Left kidney (tissue), 2 donors: ENCODE measurements around the gene PHC2. TPM values are rescaled to one million over a fixed set of nuclear protein-coding genes. Genes with fewer than 3 reads are reported as not detected.

ENCODE experiments used
- DNase-seq: peaks from one replicate; pipeline ENCODE4 v3.0.0-alpha.2; 2013
- polyA plus RNA-seq: library from polyadenylated mRNA; unstranded; fragments of 120-200 nt; gene quantifications from one replicate; pipeline ENCODE4 v1.2.1, GENCODE V29; 2013; ENCODE audit not compliant: insufficient read length

PHC2 gene
- polyA plus RNA-seq, 1 donor: 103 TPM

DNA sequence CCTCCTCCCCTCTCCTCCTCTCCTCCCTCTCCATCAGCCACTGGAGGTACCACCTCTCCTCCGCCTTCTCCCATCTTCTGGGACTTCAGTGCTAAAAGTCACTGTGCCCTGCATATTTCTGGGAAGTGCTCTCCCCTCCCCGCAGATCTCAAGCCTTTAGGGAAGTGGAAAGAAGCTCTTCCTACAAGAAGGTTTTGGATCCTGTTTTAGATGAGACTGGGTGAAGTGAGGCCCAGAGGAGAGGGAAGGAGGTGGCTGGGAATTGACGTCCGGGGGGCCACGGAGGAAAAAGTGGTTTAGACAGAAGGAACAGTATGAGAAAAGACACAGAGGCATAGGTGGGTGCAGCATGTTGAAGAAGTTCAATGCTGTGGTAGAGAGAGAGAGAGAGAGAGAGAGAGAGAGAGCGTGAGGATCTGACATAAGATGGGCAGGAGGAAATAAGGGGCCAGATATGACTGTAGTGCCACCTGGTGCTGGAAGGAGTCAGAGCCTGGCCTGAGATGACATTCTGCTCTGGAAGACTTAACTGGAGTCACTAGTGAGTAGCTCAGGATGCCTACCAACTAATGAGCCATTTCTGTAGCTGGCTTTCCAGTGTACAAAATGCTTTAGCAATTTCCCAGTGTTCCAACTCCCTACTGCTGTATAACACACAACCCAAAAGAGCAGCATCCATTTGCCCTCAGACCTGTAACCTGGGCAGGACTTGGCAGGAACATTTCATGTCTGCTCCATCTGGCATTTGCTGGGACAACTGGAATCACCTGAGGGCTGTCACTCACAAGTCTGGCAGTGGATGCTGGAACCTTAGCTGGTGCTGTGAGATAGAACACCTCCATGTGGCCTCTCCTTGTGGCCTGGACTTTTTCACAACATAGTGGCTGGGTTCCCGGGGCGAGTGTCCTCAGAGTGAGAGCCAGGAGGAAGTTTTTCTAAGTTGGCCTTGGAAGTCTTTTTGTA is 24.9 kb upstream of the PHC2 start:
- peak; percentile 82 for DNase-seq

DNA sequence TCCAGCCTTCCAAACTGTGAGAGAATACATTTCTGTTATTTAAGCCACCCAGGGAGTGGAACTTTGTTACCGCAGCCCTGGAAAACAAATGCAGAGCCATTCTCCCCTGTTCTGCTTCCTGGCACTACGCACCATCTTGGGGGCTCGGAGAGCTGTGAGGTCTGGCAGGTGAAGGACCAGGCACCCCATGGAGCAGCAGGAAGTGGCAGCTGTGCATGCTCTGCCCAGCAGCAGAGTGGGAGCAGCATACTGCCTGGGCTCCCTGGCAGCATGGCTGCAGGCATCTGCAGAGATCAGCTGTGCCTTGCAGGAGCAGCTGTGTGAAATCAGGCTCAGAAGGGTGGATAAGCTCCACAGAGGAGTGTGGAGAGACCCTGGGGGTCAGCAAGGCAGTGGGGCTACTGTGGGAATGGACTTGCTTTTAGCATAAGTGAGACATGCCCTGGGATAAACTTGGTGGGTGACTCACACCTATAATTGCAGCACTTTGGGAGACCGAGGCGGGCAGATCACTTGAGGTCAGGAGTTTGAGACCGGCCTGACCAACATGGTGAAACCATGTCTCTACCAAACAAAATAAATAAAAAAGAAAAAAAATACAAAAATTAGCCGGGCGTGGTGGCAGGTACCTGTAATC is 23.9 kb upstream of the PHC2 start:
- DNase-seq: no peak

DNA sequence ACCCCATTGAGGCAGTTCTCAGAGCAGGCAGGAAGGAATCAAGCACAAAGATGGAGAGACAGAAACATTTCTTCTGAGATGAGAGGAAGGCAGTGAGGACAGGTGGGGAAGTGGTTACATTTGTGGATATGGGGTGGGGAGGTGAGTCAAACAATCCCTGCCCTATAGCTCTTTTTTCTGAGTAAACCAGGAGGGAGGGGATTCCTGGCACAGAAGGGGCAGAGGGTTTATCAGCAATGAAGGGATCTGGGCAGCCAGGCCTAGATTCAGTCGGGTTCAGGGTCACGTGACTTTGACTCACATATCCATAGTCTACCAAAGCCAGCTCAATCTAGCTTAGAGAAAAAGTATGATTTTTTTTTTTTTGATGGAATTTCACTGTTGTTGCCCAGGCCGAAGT is 15.7 kb upstream of the PHC2 start:
- no peak for DNase-seq

DNA sequence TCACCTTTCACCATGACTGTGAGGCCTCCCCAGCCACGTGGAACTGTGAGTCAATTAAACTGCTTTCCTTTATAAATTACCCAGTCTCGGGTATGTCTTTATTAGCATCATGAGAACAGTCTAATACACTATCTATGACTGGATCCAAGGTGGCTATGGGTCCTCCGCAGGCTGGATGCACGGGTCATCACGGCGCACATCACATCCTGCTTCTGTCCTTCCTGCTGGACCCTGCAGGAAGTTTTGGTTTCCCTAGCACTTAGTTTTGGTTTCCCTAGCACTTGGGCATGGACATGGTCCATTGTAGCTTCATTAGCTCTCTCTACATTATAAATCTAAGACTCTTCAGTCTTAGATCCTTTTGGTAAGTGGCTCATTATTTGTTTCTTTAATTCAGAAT is 14.2 kb upstream of the PHC2 start:
- no peak for DNase-seq

DNA sequence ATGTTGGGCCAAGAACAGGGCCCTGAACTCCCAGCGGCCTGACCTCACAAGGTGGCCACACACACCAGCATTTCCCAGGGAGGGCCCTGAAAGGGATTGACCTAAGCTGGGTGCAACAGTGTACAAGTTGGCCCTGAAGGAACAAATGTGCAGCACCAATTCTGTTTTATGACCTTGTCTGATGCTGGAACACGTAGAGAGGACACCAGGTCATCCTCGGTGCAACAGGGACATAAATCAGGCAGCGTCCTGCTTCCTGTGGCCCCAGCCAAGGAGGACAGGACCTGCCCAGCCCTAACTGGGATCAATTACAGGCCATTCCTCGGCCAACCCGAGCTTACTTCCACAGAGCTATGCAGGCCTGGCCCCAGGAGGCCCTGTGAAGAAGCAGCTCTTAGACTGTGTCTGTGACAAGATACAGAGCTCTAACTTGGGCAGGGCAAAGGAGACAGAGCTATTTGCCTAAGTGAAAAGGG is 12.8 kb upstream of the PHC2 start:
- peak; percentile 68 for DNase-seq

DNA sequence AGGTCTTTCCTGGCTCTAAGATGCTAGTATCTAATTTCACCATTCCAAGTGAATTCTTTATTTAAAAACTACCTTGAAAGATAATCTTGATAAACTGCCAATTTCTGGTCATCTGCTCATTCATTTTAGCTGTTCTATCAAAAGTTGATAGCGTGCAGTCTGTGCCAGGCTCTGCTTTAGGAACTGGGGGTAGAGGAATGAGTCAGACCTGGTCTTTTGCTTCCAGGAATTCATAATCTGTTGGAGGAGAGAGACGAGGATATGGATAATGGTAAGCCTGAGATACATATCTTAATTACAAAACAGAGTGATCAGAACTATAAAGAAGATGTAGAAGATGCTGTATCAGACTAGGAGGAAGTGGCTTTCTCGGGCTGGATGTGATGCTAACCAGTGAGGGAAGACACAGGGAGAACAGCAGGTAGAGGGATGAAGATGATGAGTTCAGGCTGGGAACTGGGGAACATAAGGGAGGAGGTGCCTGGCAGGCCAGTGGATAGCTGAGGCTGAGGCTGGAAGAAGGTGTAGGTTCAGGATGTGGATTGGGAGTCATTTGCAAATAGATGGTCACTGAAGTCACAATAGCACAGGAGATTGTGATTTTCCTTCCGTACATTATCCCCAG is 12.3 kb upstream of the PHC2 start:
- no peak for DNase-seq

DNA sequence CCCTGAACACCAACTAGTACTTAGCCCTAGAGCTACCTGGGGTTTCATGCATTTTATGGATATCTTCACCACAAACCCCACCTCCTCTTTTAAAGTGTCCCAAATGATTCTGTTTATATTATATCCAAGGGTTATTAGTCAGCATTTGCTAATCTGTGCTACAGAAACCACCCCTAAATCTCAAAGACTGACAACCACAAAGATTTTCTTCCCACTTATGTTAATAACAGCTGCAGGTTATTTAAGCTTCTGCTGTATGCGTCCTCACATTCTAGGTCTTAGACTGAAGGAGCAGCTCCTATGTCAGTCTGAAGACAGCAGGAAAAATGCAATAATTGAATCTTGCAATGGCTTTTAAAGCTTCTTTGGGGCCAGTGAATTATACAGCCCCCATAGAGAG is 11.2 kb upstream of the PHC2 start:
- no peak for DNase-seq

DNA sequence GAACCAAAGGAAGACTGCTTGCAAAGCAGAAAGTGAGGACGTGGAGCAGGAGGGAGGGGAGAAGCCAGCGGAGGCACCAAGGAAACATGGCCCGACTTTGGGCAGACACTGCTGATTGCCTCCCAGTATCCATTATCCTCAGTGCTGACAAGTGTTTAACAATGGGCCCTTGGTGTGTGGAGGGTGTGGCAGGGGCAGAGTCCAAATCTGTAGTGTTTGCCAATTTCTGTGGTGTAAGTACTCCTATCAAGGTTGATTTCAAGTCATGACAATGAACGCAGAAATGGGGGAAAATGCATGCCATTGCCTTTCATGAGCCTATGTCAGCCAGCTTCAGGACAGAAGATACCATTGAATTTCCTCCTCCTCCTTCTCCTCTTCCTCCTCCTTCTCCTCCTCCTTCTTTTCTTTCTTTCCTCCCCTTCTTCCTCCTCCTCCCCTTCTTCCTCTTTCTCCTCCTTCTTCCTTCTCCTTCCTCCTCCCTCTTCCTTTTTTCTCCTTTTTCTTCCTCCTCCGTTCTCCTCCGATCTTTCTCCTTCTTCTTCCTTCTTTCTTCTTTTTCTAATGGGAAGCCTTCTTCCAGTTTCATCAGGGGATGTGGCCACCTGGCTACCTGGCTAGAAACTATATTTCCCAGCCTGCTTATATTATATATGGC is 10.3 kb upstream of the PHC2 start:
- DNase-seq: no peak

DNA sequence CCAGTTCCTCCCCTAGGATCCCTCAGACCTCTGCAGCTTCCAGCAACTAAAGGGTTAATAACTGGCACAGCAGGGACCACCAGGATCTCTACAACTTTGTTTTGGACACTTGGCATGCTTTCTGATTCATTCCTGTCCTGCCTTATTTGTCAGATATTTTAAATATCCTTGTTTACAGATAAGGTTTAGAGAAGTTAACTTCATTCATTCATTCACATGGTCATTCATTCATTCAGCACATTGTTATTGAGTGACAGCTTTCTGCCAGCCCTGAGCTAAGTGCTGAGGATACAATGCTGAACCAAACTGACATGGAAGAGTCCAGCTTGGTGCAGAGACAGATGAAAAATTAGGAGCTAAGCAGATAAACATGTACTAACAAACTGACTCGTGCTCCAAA is 8.8 kb upstream of the PHC2 start:
- no peak for DNase-seq

DNA sequence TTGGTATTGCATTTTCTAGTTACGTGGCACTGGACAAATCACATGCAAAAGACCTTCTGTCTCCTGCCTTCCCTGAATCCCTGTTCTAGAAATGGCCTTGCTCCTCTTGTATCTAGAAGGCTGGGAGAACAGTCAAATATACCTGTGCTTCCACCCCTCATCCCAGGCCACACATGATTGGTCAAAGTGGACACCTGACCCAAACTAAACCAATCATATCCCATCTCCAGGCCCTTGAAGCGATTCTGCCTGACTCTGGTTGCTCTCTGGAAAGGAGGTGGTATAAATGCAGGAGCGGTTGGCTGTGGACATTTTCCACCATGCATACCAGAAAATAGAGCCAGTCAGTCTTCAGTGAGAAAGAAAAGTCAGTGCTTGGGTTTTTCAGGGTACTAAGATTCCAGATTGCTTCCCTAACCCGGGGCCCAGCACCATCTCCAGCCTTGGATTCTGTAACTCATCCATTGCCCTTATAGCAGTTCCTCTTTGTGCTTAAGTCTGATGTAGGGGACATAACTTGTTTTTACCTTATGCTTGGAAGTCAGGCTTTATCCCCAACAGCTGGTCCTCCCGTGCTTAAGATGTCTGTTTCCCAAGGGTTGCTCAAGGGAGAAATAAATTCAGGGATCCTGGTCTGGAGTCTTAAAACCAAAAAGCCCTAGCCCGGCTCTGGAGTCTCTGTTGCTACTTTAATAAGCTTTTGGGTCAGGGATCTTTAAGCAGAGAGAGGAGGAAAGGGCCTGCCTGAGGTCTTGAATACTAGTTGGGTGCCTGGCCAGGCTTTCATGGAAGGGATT is 7.7 kb upstream of the PHC2 start:
- no peak for DNase-seq

DNA sequence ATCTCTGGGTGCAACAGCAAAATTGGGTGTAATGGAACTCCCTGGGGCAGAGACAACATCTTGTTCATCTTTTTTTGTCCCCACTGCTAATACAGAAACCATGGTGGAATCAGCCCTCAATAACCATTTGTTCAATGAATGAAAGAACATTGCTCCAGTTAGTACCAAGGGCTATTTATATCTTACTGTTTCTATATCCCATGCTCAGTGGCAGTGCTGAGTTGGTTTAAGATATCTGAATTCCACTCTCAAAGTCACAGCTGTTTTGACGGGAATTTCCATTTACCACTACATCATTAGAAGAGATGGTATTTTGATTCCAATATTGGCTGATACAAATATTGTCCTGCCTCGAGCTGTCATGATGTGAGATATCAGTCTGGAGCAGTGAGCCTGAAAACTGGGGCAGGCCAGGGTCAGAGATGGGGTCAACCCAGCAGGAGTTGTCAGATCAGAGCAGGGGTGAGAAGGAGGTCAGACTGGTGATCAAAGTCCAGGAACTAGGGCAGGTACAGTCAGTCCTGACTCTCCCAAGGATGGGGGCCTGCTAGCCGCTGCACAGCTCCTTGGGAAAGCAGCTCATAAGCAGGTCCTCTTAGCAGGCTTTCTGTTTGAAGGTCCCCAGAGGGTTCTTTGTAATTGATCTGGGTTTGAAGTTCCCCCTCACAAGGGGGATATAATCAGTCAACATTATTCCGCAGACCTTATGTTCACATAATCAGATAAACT is 5.8 kb upstream of the PHC2 start:
- DNase-seq: no peak

DNA sequence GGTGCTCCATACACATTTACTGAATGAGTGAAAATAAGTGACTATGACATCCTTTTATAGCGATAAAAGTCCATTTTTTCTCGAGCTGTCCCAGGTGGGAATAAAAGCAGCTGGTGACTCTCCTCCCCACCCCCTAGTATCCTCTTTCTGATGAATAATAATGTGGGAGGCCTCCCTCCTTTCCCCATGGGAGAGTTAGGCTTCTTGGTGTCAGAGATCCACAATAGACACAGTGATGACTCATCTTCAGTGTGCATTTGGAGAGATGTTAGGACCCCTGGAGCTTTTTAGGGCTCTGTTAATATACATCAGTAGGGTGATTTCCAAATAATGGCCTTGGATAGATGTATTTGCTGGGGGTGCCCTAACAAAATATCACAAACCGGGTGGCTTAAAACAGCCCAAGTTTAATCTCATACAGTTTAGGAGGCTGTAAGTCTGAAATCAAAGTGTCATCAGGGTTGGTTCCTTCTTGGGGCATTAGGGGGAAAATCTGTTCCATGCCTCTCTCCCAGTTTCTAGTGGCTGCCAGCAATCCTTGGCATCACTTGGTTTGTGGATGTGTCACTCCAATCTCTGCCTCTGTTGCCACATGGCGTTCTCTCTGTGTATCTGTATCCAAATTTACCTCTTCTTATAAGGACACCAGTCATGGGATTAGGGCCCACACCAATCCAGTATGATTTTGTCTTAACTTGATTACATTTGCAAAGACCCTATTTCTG is 4.4 kb upstream of the PHC2 start:
- no peak for DNase-seq

DNA sequence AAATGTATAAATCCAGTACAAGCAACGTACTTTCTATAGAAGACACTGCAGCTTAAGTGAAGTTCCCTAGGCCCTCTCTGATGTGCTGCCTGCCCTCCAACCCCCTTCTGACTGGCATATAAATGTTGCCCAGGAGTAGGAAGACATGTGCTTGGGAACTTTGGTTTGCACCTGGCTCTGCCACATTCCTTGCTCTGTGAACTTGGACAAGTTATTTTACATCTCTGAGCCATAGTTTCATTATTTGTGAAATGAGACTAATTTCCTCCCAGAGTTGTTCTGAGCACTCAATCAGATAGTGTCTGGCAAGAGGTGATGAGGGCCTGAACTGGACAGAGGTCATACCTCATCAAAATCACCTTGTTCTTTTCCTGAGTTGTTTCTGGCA is 3.5 kb upstream of the PHC2 start:
- no peak for DNase-seq

DNA sequence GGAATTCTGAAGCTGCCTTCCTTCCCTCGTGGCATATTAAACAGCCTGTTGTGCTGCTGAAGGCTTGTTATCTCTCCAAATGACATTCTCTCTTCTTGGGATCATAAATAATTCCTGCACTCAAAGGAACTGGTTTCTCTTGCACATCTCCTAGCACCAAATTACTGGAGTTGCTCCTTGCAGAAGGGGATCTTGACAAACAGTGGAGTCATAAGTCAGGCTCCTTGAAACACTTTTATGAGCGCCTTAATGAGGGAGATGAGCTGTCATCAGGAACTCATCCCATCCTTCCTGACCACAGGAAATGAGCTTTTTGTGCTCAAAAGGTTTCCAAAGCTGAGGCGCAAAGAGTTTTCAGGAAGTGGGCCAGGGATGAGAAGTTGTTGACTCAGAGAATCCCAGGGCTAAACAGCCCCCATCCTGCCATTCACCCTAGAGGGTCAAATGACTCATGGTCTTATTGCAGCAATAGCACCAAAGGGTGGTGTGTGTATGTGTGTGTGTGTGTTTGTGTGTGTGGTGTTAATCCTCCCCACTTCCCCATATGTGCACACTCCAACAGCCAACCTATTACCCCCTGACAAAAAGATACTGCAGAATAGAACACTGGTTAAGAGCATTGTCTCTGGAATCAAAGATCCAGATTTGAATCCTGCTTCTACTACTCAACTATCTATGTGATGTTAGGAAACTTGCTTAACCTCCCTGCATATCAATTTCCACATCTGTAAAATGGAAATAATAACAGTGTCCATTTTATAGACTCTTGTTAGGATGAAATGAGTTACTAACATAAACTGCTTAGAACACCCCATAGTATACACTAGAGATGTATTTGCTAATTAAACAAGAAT is 2.8 kb upstream of the PHC2 start:
- DNase-seq: peak; percentile 53

DNA sequence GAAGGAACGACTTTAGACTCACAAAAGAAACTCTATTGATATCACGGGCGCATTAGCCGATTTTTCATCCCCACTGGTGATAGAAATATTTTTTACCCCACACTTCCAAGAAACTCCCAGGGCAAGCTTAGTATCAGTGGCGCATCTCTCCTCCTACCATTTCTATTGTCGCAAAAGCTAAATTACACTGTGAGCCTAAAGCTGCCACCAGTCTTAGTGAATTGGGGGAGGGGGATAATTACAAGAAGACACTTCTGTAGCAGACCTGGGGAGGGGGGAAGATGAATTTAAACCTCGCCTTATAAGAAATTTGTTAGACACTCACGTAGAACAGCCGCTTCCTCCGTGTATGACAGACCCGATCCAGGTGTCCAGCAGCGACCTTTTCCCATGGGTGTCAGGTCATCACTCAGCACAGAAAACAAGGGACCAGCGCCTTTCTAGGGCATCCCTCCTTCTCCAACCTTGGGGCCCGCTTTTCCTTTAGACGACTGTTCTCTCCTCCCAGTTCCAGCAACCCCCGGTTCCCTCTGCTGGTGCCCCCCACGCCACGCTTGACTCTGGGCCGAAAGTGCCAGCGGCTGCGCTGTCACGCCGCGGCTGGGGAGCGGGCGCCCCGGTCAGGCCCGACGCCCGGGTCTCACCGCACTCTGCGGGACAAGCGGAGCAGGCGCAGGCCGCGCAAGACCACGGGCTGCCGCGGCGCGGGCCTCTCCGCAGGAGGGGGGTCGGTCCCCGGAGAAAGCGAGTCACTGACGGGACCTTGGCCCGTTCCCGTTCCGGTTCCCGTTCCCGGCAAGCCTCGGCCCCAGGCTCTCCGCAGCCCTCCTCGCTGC is 821 bp downstream of the PHC2 start:
- DNase-seq: no peak

DNA sequence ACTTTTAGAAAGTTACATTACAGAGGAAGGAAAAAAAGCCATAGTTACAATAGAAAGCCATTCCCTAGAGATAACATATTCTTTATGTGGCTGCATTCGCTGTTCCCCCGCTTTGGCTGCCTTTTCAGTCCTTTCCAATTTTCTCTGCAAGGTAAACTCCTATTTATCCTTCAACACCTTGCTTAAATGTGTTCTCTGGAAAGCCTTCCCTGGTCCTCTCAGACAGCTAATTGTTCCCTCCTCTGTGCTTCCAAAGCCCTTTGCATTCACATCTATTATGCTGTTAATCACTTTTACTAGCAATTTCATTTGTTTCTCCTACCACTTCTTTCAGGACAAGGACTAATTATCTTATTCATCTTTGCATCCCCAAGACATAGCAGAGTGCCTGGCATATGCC is 1.6 kb downstream of the PHC2 start:
- DNase-seq: no peak

DNA sequence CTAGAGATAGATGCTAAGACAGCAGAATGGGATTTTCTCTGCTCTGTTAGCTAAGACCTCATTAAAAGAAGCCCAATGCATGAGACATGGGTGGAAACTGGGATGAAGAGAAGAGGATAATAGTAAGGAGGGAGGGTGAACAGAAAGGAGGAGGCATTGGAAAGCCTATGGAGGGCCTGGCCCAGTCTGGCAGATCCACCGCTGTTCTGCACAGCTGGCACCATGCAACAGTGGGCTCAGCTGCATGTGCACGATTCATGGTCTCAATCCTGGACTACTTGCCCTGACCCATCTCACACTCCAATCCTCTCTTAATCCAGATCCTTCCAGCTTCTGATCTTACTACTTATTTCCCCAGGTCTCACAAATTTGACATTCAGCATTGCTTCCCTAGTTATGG is 2.2 kb downstream of the PHC2 start:
- DNase-seq: no peak

DNA sequence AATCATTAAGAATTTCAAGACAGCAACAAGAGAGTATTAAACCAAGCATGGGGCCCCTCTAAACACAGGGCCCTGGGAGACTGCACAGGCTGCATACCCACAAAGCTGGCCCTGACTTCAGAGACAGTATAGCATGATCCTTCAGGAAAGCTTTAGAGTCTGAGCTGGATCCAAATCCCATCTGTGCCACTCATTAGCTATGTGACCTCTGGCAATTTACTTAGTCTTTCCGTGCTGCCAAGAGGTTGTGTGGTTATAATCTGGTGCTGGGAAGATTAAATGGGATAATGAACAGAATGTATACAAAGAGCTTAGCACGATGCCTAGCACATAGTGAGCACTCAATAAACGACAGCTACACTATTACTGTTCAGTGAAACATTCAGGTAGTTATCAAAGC is 4.0 kb downstream of the PHC2 start:
- DNase-seq: no peak
